Coronary artery (tissue), 2 donors: ENCODE results near the gene ZNF648.

ENCODE experiments used
- DNase-seq: peaks from one replicate; pipeline ENCODE4 v3.0.0-alpha.2; 2017; ENCODE audit warnings: low spot score
- H3K27ac ChIP-seq, 2 donors: fragments of 200-600 bp; sonication (generic); one replicate each; pipeline ENCODE4 v1.5.1; 2016 to 2019
- H3K4me3 ChIP-seq: fragments of 200-600 bp; sonication (generic); 2 replicates; pipeline ENCODE4 v1.5.1; 2016; ENCODE audit warnings: mild to moderate bottlenecking, moderate library complexity
- TF ChIP-seq, protein P1 (sequence below): fragments of 200-600 bp; sonication (generic); IDR thresholded peaks from one replicate; pipeline ENCODE4 v1.5.1; 2019; ENCODE audit warnings: antibody characterized with exemption

The ZNF648 gene, protein sequence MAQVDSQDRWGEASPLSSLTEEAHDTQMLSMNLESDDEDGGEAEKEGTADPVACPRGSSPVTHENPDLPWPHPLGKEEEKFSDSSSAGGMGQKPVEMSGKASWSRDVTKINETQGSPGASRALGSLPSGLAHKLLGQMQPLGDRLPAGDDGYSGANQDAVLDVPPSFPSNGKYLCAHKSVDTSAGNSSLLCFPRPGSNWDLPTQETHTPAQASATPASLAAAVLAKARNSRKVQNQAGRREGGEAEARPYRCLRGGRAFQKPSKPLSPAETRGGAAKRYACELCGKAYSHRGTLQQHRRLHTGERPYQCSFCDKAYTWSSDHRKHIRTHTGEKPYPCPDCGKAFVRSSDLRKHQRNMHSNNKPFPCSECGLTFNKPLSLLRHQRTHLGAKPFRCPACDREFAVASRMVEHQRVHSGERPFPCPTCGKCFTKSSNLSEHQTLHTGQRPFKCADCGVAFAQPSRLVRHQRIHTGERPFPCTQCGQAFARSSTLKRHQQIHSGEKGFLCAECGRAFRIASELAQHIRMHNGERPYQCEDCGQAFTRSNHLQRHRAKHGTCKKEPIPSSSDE

GRCh38 chr1:182061594-182061993 is at the start of gene ZNF648:
ZNF648 (minus strand) TSS chr1:182061712; CDS start chr1:182058010, 3,702 bp downstream.
- no peak for DNase-seq
- TF ChIP-seq, protein P1, sequence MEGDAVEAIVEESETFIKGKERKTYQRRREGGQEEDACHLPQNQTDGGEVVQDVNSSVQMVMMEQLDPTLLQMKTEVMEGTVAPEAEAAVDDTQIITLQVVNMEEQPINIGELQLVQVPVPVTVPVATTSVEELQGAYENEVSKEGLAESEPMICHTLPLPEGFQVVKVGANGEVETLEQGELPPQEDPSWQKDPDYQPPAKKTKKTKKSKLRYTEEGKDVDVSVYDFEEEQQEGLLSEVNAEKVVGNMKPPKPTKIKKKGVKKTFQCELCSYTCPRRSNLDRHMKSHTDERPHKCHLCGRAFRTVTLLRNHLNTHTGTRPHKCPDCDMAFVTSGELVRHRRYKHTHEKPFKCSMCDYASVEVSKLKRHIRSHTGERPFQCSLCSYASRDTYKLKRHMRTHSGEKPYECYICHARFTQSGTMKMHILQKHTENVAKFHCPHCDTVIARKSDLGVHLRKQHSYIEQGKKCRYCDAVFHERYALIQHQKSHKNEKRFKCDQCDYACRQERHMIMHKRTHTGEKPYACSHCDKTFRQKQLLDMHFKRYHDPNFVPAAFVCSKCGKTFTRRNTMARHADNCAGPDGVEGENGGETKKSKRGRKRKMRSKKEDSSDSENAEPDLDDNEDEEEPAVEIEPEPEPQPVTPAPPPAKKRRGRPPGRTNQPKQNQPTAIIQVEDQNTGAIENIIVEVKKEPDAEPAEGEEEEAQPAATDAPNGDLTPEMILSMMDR = no peak
- H3K27ac ChIP-seq = no peak within 1 kb of the TSS
- H3K4me3 ChIP-seq = no peak within 1 kb of the TSS

GRCh38 chr1:182110635-182111034 is 49.1 kb upstream of the ZNF648 start:
- no peak for DNase-seq
- TF ChIP-seq, protein P1 = no peak
- no peak overlapping the region for H3K4me3 ChIP-seq
- no peak overlapping the region for H3K27ac ChIP-seq

DNA sequence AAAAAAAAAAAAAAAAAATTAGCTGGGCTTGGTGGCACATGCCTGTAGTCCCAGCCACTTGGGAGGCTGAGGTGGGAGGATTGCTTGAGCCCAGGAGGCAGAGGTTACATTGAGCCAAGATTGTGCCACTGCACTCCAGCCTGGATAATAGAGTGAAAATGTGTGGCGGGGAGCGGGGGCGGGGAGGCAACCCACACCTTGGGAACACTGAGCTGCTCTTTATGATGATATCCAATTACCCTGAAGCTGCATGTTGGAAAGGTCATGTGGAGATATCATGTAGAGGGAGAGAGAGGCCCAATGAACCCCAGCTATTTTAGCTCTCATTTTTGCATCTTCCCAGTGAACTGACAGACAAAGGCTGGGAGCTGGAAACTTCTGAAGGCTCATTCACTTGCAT is 48.3 kb upstream of the ZNF648 start:
- TF ChIP-seq, protein P1 = no peak
- Histone ChIP-seq H3K27ac (no peak overlapping the region), H3K4me3 (no peak overlapping the region)

DNA sequence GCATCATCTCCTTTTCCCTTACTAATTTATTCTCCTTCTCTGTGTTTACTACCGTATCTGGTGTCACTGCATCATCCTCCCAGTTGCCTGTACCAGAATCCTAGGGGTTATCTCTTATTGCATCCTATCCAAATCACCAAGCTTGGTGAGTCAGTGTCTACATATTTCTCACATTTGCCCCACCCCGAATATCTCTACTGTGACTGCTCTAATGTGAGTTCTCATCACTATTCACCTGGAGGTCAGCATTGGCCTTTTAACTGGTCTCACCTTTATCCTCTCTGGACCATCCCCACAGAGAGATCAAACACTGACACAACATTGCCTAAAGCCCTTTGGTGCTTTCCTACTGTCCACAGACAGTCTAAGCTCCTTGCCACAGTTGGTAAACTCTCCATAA is 45.7 kb upstream of the ZNF648 start:
- DNase-seq = no peak
- no peak overlapping the region for H3K27ac ChIP-seq
- H3K4me3 ChIP-seq = no peak overlapping the region
- TF ChIP-seq, protein P1 = no peak

More for the DNA sequence above, 48.3 kb upstream of the ZNF648 start:
- DNase-seq = no peak

DNA sequence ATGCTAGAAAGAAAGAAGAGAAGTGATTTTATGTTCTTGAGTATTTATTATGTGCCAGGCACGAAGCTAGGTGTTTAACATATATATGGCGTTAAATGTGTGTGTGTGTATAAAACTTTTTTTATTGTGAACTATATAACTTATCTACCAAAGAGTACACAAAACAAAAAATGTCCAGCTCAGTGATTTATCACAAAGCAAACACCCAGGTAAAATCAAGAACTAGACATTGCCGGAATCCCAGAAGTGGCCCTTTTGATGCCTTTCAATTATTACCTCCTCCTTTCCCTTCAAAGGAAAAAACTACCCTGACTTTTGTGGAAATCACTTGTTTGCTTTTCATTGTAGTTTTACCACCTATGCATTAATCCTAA is 40.5 kb upstream of the ZNF648 start:
- Histone ChIP-seq H3K27ac (no peak overlapping the region), H3K4me3 (no peak overlapping the region)
- TF ChIP-seq, protein P1 = no peak
- DNase-seq = no peak

DNA sequence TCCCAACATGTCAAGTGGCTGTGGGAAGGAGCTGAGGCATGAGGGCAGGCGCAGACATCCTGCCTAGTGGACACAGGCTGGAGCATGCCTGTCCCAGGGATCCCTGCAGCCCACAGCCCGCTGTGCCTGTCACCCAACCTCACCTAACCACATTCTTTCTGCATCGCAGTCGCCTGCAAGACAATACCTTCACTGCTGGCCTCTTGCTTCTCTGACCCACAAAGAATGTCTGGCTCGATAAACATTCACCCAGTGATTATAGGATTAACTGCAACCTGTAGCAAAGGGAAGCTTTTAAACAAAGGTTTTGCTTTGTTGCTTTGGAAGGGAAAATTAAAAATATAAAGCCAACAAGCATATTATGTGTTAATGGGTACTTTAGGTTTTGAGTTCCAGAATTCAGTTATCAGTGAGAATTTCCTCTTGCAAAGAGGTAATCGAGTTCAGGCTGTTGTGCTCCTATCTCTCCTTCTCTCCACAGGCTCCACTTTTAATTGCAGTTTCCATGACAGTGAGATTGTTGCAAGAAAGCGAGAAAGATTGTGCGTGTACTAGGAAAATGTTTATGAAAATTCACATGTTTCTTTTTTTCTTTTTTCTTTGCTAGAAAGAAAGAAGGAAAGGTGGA is 40.0 kb upstream of the ZNF648 start:
- TF ChIP-seq, protein P1 = no peak
- DNase-seq = no peak
- Histone ChIP-seq H3K27ac (no peak overlapping the region), H3K4me3 (no peak overlapping the region)
